Astrocyte (in vitro differentiated cells and primary cell): Measurements from ENCODE around the gene GDF7.

Experiments used
- EZH2 ChIP-seq: IDR thresholded peaks from 2 replicates; pipeline ENCODE4 v1.6.1; 2012; ENCODE audit warnings: mild to moderate bottlenecking, low read length, inconsistent platforms; ENCODE audit not compliant: insufficient read depth
- TF ChIP-seq, protein P1 (sequence below): IDR thresholded peaks from 2 replicates; pipeline ENCODE4 v1.5.1; 2011; ENCODE audit warnings: low read depth, mild to moderate bottlenecking, inconsistent platforms, low read length, moderate library complexity; ENCODE audit not compliant: insufficient read depth

DNA sequence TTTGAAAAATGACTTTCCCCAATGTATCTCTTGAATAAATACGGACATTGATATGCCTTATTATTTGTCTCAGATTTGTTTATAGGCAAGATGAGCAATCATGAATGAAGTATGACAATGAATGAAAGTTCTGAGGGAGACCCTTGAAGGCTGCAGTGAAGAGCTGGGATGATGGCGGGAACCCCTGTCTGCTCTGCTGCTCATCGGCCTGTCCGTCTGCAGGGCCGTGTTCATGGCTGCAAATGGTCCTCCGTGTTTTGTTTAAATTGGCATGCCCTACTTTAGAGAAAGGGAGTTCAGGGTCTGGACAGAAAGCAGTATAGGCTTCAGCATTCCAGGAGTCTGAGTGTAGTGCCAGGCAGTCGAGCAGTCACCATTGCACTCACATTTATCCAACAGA is 14.8 kb upstream of the GDF7 start:
- TF ChIP-seq, protein P1, sequence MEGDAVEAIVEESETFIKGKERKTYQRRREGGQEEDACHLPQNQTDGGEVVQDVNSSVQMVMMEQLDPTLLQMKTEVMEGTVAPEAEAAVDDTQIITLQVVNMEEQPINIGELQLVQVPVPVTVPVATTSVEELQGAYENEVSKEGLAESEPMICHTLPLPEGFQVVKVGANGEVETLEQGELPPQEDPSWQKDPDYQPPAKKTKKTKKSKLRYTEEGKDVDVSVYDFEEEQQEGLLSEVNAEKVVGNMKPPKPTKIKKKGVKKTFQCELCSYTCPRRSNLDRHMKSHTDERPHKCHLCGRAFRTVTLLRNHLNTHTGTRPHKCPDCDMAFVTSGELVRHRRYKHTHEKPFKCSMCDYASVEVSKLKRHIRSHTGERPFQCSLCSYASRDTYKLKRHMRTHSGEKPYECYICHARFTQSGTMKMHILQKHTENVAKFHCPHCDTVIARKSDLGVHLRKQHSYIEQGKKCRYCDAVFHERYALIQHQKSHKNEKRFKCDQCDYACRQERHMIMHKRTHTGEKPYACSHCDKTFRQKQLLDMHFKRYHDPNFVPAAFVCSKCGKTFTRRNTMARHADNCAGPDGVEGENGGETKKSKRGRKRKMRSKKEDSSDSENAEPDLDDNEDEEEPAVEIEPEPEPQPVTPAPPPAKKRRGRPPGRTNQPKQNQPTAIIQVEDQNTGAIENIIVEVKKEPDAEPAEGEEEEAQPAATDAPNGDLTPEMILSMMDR, result no peak
- TF ChIP-seq EZH2, result no peak
